ENCODE measurements around the gene GNG10. TPM values are rescaled to one million over a fixed set of nuclear protein-coding genes. Genes with fewer than 3 reads are reported as not detected.

The GNG10 gene
- total and polyA plus RNA-seq, 9 of the 15 experiments (the other 6 are each of a cell fraction or from before 2014, with no cell fraction given) = 13.1 to 37.8 (median 28.4) TPM

DNA sequence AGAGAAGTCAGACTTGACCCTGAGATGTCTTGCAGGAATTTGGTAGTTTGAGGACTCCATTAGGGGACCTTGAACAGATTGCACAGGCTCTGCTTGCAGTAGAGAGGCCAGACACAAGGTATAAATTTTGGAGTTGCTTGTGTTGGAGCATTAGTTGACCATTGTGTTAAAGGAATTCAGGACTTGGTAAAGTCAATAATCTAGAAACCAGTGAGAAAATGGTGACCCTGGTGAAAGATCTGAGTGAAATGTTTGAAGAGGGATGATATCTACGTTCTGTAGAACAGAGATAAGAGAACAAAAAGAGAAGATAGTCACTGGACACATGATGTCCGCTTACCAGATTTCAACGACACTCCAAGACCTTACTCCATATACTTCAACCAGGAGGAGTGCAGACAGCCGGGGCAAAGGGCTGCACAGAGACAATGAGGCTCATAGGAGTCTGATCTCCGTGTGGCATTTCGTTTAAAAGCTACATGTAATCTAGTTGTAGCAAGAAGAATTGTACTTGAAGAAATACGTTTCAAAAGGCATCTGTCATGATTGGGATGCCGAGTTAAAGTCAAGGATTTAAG lies 17.1 kb upstream of the GNG10 start (continued):
- TF ChIP-seq, protein P1, sequence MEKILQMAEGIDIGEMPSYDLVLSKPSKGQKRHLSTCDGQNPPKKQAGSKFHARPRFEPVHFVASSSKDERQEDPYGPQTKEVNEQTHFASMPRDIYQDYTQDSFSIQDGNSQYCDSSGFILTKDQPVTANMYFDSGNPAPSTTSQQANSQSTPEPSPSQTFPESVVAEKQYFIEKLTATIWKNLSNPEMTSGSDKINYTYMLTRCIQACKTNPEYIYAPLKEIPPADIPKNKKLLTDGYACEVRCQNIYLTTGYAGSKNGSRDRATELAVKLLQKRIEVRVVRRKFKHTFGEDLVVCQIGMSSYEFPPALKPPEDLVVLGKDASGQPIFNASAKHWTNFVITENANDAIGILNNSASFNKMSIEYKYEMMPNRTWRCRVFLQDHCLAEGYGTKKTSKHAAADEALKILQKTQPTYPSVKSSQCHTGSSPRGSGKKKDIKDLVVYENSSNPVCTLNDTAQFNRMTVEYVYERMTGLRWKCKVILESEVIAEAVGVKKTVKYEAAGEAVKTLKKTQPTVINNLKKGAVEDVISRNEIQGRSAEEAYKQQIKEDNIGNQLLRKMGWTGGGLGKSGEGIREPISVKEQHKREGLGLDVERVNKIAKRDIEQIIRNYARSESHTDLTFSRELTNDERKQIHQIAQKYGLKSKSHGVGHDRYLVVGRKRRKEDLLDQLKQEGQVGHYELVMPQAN (IDR thresholded peaks at IDR 0.05; ENCODE audit: borderline replicate concordance) = no peak
- TF ChIP-seq E2F3 (CRISPR knock-in tag; IDR thresholded peaks at IDR 0.05) (no peak), ATF1 (CRISPR knock-in tag; IDR thresholded peaks at IDR 0.05) (no peak), ATF1 (tag; IDR thresholded peaks at IDR 0.05) (no peak), RCOR1 (IDR thresholded peaks at IDR 0.05; ENCODE audit: borderline replicate concordance in 1 of 2, low read depth in 2 of 2, low read length in 2 of 2) (peak in 1 of 2 experiments; percentile 88; a peak in 2 of 4 replicates), ZNF143 (CRISPR knock-in tag; IDR thresholded peaks at IDR 0.05) (no peak), MED1 (CRISPR knock-in tag; IDR thresholded peaks at IDR 0.05; ENCODE audit: borderline replicate concordance) (no peak), TCFL5 (CRISPR knock-in tag; conservative IDR thresholded peaks at IDR 0.05) (no peak), SMC3 (conservative IDR thresholded peaks at IDR 0.05; ENCODE audit: insufficient read depth, low read depth, low read length) (no peak), TCF7L2 (IDR thresholded peaks at IDR 0.05; ENCODE audit: low read depth, low read length) (no peak), LARP7 (IDR thresholded peaks at IDR 0.05) (no peak)
- TF ChIP-seq, protein P2, sequence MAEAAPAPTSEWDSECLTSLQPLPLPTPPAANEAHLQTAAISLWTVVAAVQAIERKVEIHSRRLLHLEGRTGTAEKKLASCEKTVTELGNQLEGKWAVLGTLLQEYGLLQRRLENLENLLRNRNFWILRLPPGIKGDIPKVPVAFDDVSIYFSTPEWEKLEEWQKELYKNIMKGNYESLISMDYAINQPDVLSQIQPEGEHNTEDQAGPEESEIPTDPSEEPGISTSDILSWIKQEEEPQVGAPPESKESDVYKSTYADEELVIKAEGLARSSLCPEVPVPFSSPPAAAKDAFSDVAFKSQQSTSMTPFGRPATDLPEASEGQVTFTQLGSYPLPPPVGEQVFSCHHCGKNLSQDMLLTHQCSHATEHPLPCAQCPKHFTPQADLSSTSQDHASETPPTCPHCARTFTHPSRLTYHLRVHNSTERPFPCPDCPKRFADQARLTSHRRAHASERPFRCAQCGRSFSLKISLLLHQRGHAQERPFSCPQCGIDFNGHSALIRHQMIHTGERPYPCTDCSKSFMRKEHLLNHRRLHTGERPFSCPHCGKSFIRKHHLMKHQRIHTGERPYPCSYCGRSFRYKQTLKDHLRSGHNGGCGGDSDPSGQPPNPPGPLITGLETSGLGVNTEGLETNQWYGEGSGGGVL (CRISPR knock-in tag; IDR thresholded peaks at IDR 0.05) = no peak
- TF ChIP-seq, protein P3, sequence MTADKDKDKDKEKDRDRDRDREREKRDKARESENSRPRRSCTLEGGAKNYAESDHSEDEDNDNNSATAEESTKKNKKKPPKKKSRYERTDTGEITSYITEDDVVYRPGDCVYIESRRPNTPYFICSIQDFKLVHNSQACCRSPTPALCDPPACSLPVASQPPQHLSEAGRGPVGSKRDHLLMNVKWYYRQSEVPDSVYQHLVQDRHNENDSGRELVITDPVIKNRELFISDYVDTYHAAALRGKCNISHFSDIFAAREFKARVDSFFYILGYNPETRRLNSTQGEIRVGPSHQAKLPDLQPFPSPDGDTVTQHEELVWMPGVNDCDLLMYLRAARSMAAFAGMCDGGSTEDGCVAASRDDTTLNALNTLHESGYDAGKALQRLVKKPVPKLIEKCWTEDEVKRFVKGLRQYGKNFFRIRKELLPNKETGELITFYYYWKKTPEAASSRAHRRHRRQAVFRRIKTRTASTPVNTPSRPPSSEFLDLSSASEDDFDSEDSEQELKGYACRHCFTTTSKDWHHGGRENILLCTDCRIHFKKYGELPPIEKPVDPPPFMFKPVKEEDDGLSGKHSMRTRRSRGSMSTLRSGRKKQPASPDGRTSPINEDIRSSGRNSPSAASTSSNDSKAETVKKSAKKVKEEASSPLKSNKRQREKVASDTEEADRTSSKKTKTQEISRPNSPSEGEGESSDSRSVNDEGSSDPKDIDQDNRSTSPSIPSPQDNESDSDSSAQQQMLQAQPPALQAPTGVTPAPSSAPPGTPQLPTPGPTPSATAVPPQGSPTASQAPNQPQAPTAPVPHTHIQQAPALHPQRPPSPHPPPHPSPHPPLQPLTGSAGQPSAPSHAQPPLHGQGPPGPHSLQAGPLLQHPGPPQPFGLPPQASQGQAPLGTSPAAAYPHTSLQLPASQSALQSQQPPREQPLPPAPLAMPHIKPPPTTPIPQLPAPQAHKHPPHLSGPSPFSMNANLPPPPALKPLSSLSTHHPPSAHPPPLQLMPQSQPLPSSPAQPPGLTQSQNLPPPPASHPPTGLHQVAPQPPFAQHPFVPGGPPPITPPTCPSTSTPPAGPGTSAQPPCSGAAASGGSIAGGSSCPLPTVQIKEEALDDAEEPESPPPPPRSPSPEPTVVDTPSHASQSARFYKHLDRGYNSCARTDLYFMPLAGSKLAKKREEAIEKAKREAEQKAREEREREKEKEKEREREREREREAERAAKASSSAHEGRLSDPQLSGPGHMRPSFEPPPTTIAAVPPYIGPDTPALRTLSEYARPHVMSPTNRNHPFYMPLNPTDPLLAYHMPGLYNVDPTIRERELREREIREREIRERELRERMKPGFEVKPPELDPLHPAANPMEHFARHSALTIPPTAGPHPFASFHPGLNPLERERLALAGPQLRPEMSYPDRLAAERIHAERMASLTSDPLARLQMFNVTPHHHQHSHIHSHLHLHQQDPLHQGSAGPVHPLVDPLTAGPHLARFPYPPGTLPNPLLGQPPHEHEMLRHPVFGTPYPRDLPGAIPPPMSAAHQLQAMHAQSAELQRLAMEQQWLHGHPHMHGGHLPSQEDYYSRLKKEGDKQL (CRISPR knock-in tag; IDR thresholded peaks at IDR 0.05; ENCODE audit: borderline replicate concordance) = no peak
- TF ChIP-seq, protein P4, sequence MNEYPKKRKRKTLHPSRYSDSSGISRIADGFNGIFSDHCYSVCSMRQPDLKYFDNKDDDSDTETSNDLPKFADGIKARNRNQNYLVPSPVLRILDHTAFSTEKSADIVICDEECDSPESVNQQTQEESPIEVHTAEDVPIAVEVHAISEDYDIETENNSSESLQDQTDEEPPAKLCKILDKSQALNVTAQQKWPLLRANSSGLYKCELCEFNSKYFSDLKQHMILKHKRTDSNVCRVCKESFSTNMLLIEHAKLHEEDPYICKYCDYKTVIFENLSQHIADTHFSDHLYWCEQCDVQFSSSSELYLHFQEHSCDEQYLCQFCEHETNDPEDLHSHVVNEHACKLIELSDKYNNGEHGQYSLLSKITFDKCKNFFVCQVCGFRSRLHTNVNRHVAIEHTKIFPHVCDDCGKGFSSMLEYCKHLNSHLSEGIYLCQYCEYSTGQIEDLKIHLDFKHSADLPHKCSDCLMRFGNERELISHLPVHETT (CRISPR knock-in tag; conservative IDR thresholded peaks at IDR 0.05 in 1 of 2, IDR thresholded peaks at IDR 0.05 in 1 of 2) = no peak
- TF ChIP-seq, protein P5, sequence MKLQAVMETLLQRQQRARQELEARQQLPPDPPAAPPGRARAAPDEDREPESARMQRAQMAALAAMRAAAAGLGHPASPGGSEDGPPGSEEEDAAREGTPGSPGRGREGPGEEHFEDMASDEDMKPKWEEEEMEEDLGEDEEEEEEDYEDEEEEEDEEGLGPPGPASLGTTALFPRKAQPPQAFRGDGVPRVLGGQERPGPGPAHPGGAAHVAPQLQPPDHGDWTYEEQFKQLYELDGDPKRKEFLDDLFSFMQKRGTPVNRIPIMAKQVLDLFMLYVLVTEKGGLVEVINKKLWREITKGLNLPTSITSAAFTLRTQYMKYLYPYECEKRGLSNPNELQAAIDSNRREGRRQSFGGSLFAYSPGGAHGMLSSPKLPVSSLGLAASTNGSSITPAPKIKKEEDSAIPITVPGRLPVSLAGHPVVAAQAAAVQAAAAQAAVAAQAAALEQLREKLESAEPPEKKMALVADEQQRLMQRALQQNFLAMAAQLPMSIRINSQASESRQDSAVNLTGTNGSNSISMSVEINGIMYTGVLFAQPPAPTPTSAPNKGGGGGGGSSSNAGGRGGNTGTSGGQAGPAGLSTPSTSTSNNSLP (IDR thresholded peaks at IDR 0.05; ENCODE audit: borderline replicate concordance, low read depth, low read length) = no peak

Data from K562 (cell line).